ENCODE data around the gene DFFB. TPM values are rescaled to one million over a fixed set of nuclear protein-coding genes. Genes with fewer than 3 reads are reported as not detected.
A peak's percentile ranks its signal among the peaks of the same experiment; 100 is the strongest.

DFFB gene
- total RNA-seq, 1 donor from 2014 or later = 8.5 TPM

DNA sequence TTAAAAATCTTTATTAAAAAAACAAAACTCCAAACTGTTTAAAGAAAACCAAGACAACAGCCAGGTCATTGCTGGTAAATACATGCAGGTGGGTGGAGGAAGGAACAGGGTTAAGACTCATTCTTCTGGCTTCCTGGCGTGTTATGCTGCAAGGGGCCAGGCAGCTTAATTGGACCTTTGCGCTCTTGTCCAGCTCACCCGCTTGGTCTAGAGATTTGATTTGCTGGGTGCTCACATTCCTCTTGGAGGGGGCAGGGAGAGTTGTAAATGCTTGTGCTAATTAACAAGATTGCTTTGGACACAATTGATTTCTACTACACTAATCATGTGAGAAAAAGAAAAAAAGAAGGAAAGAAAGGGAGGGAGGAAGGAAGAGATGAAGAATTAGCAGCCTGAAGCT lies 10.7 kb upstream of the DFFB start:
- TF ChIP-seq, protein P1, sequence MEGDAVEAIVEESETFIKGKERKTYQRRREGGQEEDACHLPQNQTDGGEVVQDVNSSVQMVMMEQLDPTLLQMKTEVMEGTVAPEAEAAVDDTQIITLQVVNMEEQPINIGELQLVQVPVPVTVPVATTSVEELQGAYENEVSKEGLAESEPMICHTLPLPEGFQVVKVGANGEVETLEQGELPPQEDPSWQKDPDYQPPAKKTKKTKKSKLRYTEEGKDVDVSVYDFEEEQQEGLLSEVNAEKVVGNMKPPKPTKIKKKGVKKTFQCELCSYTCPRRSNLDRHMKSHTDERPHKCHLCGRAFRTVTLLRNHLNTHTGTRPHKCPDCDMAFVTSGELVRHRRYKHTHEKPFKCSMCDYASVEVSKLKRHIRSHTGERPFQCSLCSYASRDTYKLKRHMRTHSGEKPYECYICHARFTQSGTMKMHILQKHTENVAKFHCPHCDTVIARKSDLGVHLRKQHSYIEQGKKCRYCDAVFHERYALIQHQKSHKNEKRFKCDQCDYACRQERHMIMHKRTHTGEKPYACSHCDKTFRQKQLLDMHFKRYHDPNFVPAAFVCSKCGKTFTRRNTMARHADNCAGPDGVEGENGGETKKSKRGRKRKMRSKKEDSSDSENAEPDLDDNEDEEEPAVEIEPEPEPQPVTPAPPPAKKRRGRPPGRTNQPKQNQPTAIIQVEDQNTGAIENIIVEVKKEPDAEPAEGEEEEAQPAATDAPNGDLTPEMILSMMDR (IDR thresholded peaks at IDR 0.05) = no peak
- intact Hi-C loops (cut with DNase I) = no loop called here
- DNase-seq = no peak
- Histone ChIP-seq H3K4me3 (no peak overlapping the region), H3K9me3 (no peaks in the 10 kb centered on the region), H3K36me3 (peaks cover 71% of the 10 kb centered on the region), H3K27me3 (no peaks in the 10 kb centered on the region), H3K4me1 (no peaks in the 10 kb centered on the region), H3K27ac (no peak overlapping the region)
- no peak for ATAC-seq

DNA sequence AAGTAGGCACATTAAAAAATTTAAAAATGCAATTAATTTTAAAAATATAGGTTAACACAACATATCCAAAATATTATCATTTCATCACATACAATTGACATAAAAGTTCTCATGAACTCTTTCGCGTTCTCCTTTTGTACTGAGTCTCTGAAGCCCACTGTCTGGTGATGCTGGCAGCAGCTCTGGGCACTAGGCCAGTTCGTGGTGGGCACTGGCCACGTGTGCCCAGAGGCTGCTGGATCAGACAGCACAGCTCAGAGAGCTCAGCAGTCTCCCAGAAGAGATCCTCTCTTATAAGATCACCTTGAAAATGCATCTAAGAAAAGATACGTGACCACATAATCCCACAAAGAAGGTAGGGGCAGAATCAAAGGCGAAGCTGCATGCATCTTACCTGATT lies 10.2 kb upstream of the DFFB start:
- Histone ChIP-seq H3K4me3 (no peak overlapping the region), H3K9me3 (no peaks in the 10 kb centered on the region), H3K4me1 (no peaks in the 10 kb centered on the region), H3K36me3 (peaks cover 73% of the 10 kb centered on the region), H3K27ac (no peak overlapping the region), H3K27me3 (no peaks in the 10 kb centered on the region)
- TF ChIP-seq, protein P1 (IDR thresholded peaks at IDR 0.05) = no peak
- ATAC-seq (no peak), DNase-seq (no peak)
- intact Hi-C loops (cut with DNase I) = no loop called here

GRCh38 chr1:3850857-3851256 lies 6.4 kb upstream of the DFFB start:
- DNase-seq (no peak), ATAC-seq (peak; percentile 12)
- no peak overlapping the region for H3K27ac ChIP-seq
- H3K27me3 ChIP-seq = no peaks in the 10 kb centered on the region
- intact Hi-C loops (cut with DNase I) = no loop called here
- peaks cover 7% of the 10 kb centered on the region for H3K4me1 ChIP-seq
- peaks cover 42% of the 10 kb centered on the region for H3K36me3 ChIP-seq
- H3K9me3 ChIP-seq = no peaks in the 10 kb centered on the region
- TF ChIP-seq, protein P1 (IDR thresholded peaks at IDR 0.05) = no peak
- no peak overlapping the region for H3K4me3 ChIP-seq

DNA sequence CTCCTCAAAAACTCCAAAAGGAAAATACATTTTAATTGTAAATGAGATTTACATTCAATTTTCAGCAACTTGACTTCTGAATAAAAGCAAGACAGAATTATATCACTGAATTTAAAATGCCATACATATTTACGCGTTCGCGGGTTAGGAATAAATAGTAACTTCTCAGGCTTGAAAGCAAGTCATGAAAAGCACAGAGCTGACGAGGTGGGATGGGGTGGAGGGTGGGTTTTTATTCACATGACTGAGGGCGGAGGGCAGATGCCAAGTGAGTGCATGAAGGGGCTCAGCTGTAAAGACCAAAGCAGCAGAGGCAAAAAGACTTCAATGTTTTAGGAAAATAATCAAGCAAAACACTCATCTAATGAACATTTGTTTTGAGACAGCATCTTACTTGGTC lies 6.0 kb upstream of the DFFB start:
- Histone ChIP-seq H3K4me1 (peaks cover 9% of the 10 kb centered on the region), H3K9me3 (no peaks in the 10 kb centered on the region), H3K27me3 (no peaks in the 10 kb centered on the region), H3K36me3 (peaks cover 40% of the 10 kb centered on the region), H3K4me3 (no peak overlapping the region), H3K27ac (no peak overlapping the region)
- intact Hi-C loops (cut with DNase I) = no loop called here
- DNase-seq = no peak
- ATAC-seq = no peak
- TF ChIP-seq, protein P1 (IDR thresholded peaks at IDR 0.05) = no peak

DNA sequence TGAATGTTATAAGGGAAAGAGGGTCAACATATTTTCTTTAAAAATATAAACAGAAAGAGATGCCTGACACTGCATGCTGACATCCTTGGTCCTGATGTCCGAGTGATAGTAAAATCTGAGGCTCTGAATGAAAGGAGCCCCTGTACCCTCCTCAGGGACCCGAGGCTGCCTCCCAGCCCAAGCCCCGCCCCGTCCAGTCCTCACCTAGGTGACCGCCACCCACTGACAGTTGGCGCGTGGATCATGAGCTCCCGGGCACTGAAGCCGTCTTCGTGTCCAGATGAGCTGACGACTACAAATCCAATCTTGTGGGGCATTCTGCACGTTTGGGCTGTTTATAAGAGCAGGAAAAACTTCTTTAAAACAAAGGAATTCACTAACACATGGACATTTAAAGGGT lies 5.2 kb upstream of the DFFB start:
- no peaks in the 10 kb centered on the region for H3K27me3 ChIP-seq
- ATAC-seq (no peak), DNase-seq (no peak)
- no peak overlapping the region for H3K27ac ChIP-seq
- H3K36me3 ChIP-seq = peaks cover 32% of the 10 kb centered on the region
- peaks cover 9% of the 10 kb centered on the region for H3K4me1 ChIP-seq
- H3K9me3 ChIP-seq = no peaks in the 10 kb centered on the region
- TF ChIP-seq, protein P1 (IDR thresholded peaks at IDR 0.05) = no peak
- intact Hi-C loops (cut with DNase I) = no loop called here
- no peak overlapping the region for H3K4me3 ChIP-seq
